H1 (cell line): ENCODE measurements around the gene CCDC33. TPM values are rescaled to one million over a fixed set of nuclear protein-coding genes. Genes with fewer than 3 reads are reported as not detected.

Source experiments
- CTCF ChIA-PET: fragments of 300-600 bp; sonication (Branson Sonifier 250); formaldehyde crosslinking; loops from one replicate; lab custom pipeline; 2021; ENCODE audit not compliant: partially characterized antibody; lab: Charles Lee
- POLR2A ChIA-PET: fragments of 300-600 bp; sonication (Branson Sonifier 250); formaldehyde crosslinking; loops from one replicate; lab custom pipeline; 2021; ENCODE audit warnings: inconsistent platforms; ENCODE audit not compliant: partially characterized antibody; lab: Charles Lee
- DNase-seq, 2 experiments: peaks; one replicate each; pipeline versions ENCODE4 v3.0.0 to v3.0.0-alpha.2; 2010 to 2022; ENCODE audit warnings: low spot score in 2 of 2, low read depth in 1 of 2, mixed read lengths in 1 of 2
- FAIRE-seq: peaks from 2 replicates; lab custom pipeline; 2011; peaks lifted over from hg19 to GRCh38; lab: Jason Lieb, UNC
- H2AFZ ChIP-seq: 2 replicates; pipeline ENCODE4 v1.8.1; 2012; ENCODE audit warnings: low read length, inconsistent platforms
- H2AK5ac ChIP-seq: 2 replicates; pipeline ENCODE4 v1.6.1; 2013; ENCODE audit warnings: low read depth, low read length
- H2BK120ac ChIP-seq: replicated peaks from 2 replicates; pipeline ENCODE3; 2013; ENCODE audit warnings: low read depth, low read length, inconsistent platforms
- H2BK12ac ChIP-seq: 2 replicates; pipeline ENCODE4 v1.6.1; 2013; ENCODE audit warnings: low read depth, low read length
- H2BK15ac ChIP-seq: 2 replicates; pipeline ENCODE4 v1.6.1; 2013; ENCODE audit warnings: low read length
- H2BK20ac ChIP-seq: 2 replicates; pipeline ENCODE4 v1.6.1; 2013; ENCODE audit warnings: low read length
- H2BK5ac ChIP-seq: 2 replicates; pipeline ENCODE4 v1.6.1; 2013; ENCODE audit warnings: low read depth, low read length
- H3K14ac ChIP-seq: 2 replicates; pipeline ENCODE4 v1.6.1; 2013; ENCODE audit warnings: inconsistent platforms; ENCODE audit not compliant: insufficient read length
- H3K18ac ChIP-seq: 2 replicates; pipeline ENCODE4 v1.6.1; 2013; ENCODE audit warnings: low read length; ENCODE audit errors: extremely low read depth
- H3K23ac ChIP-seq: 2 replicates; pipeline ENCODE4 v1.6.1; 2013; ENCODE audit warnings: inconsistent platforms; ENCODE audit not compliant: insufficient read length
- H3K23me2 ChIP-seq: 2 replicates; pipeline ENCODE4 v1.6.1; 2013; ENCODE audit warnings: low read depth, low read length
- H3K27ac ChIP-seq: 2 replicates; pipeline ENCODE4 v1.6.1; 2011; ENCODE audit warnings: low read depth, low read length, inconsistent platforms
- H3K27me3 ChIP-seq, 4 experiments: replicated peaks in 1 of 4; 1 replicate in 1 of 4; 2 replicates in 3 of 4; pipeline versions ENCODE4 v1.6.1 to v1.8.1; 2011 to 2013; ENCODE audit warnings: low read length in 3 of 4, mild to moderate bottlenecking in 3 of 4, inconsistent platforms in 2 of 4, mixed read lengths in 2 of 4, moderate library complexity in 1 of 4; ENCODE audit not compliant: control insufficient read depth in 3 of 4, insufficient read depth in 3 of 4; ENCODE audit errors: extremely low read depth in 1 of 4
- H3K36me3 ChIP-seq, 4 experiments: 2 replicates each; pipeline versions ENCODE4 v1.6.1 to v1.8.1; 2011 to 2013; ENCODE audit warnings: mild to moderate bottlenecking in 4 of 4, low read length in 3 of 4, moderate library complexity in 2 of 4, control low read depth in 1 of 4, inconsistent platforms in 1 of 4; ENCODE audit not compliant: insufficient read depth in 4 of 4, control insufficient read depth in 2 of 4
- H3K4ac ChIP-seq: replicated peaks from 2 replicates; pipeline ENCODE3; 2013; ENCODE audit warnings: low read length, low read depth, mixed read lengths, inconsistent platforms; ENCODE audit not compliant: insufficient read length
- H3K4me1 ChIP-seq, 4 experiments: replicated peaks in 1 of 4; 1 replicate in 1 of 4; 2 replicates in 3 of 4; pipeline versions ENCODE4 v1.6.1 to v1.8.1; 2011 to 2013; ENCODE audit warnings: low read length in 3 of 4, inconsistent platforms in 2 of 4, mixed read lengths in 1 of 4; ENCODE audit not compliant: insufficient read depth in 4 of 4, control insufficient read depth in 3 of 4
- H3K4me2 ChIP-seq, 2 experiments: 2 replicates each; pipeline versions ENCODE4 v1.6.1 to v1.8.1; 2011 to 2013; ENCODE audit warnings: low read depth in 2 of 2, low read length in 2 of 2, control low read depth in 1 of 2, inconsistent platforms in 1 of 2, mild to moderate bottlenecking in 1 of 2; ENCODE audit not compliant: insufficient read depth in 1 of 2
- H3K4me3 ChIP-seq, 4 experiments: fragments of 200-600, 300-600 bp in 1 of 4; sonication (generic), shearing (Covaris generic), sonication (Bioruptor Twin) in 1 of 4; 2 replicates each; pipeline versions ENCODE4 v1.5.1 to v1.8.1; 2011 to 2016; ENCODE audit warnings: low read length in 4 of 4, low read depth in 3 of 4, control low read depth in 2 of 4, inconsistent platforms in 2 of 4, mild to moderate bottlenecking in 2 of 4, mixed read lengths in 1 of 4, moderate library complexity in 1 of 4; ENCODE audit not compliant: insufficient read depth in 2 of 4; ENCODE audit errors: extremely low read depth in 1 of 4
- H3K56ac ChIP-seq: replicated peaks from 2 replicates; pipeline ENCODE3; 2013; ENCODE audit warnings: low read depth, mild to moderate bottlenecking, mixed read lengths, low read length, inconsistent platforms; ENCODE audit not compliant: insufficient read length
- H3K79me1 ChIP-seq: 2 replicates; pipeline ENCODE4 v1.6.1; 2013; ENCODE audit warnings: low read depth, low read length, control low read depth
- H3K79me2 ChIP-seq, 2 experiments: 2 replicates each; pipeline versions ENCODE4 v1.6.1 to v1.8.1; 2012 to 2013; ENCODE audit warnings: low read length in 2 of 2, mild to moderate bottlenecking in 2 of 2, inconsistent platforms in 1 of 2; ENCODE audit not compliant: insufficient read depth in 2 of 2, control insufficient read depth in 1 of 2
- H3K9ac ChIP-seq, 4 experiments: replicated peaks in 1 of 4; 1 replicate in 1 of 4; 2 replicates in 3 of 4; pipeline versions ENCODE4 v1.6.1 to v1.8.1; 2011 to 2013; ENCODE audit warnings: low read depth in 3 of 4, low read length in 3 of 4, control low read depth in 2 of 4, mild to moderate bottlenecking in 2 of 4, moderate library complexity in 2 of 4, inconsistent platforms in 1 of 4; ENCODE audit errors: extremely low read depth in 1 of 4
- H3K9me3 ChIP-seq, 2 experiments: 2 replicates each; pipeline versions ENCODE4 v1.6.1 to v1.8.1; 2012 to 2013; ENCODE audit warnings: mild to moderate bottlenecking in 2 of 2, moderate library complexity in 2 of 2, control low read depth in 1 of 2, inconsistent platforms in 1 of 2, low read depth in 1 of 2, low read length in 1 of 2, mixed read lengths in 1 of 2; ENCODE audit not compliant: insufficient read depth in 2 of 2
- H4K20me1 ChIP-seq, 2 experiments: replicated peaks in 1 of 2; 2 replicates each; pipeline versions ENCODE3 to v1.8.1; 2011 to 2013; ENCODE audit warnings: inconsistent platforms in 2 of 2, low read length in 2 of 2, mild to moderate bottlenecking in 1 of 2; ENCODE audit not compliant: insufficient read depth in 2 of 2, control insufficient read depth in 1 of 2
- H4K5ac ChIP-seq: 2 replicates; pipeline ENCODE4 v1.6.1; 2013; ENCODE audit warnings: low read length, low read depth, mixed read lengths, inconsistent platforms; ENCODE audit not compliant: insufficient read length
- H4K8ac ChIP-seq: 2 replicates; pipeline ENCODE4 v1.8.0; 2013; ENCODE audit warnings: mild to moderate bottlenecking, moderate library complexity, low read length, inconsistent platforms; ENCODE audit not compliant: insufficient read depth; ENCODE audit errors: extremely low read depth
- H4K91ac ChIP-seq: replicated peaks from 2 replicates; pipeline ENCODE3; 2013; ENCODE audit warnings: low read length, mixed read lengths, inconsistent platforms; ENCODE audit not compliant: insufficient read length
- CBX5 ChIP-seq: fragments of 300-800, 300-1000 bp; sonication (generic); IDR thresholded peaks from 2 replicates; pipeline ENCODE4 v1.7.1; 2016; ENCODE audit warnings: antibody characterized with exemption, low read length, low read depth
- CEBPB ChIP-seq: IDR thresholded peaks from 2 replicates; pipeline ENCODE4 v1.6.1; 2012; ENCODE audit warnings: low read depth, low read length
- NANOG ChIP-seq: IDR thresholded peaks from 2 replicates; pipeline ENCODE4 v1.6.1; 2011; ENCODE audit warnings: low read length, low read depth, mild to moderate bottlenecking, inconsistent platforms; ENCODE audit not compliant: insufficient read depth, poor library complexity, severe bottlenecking
- RAD21 ChIP-seq, 2 experiments: IDR thresholded peaks in 1 of 2; conservative IDR thresholded peaks in 1 of 2; 2 replicates each; pipeline ENCODE4 v1.6.1; 2011; ENCODE audit warnings: low read depth in 2 of 2, low read length in 2 of 2, improper control_type of control experiment in 1 of 2, inconsistent platforms in 1 of 2, mild to moderate bottlenecking in 1 of 2, moderate library complexity in 1 of 2
- RXRA ChIP-seq: IDR thresholded peaks from 2 replicates; pipeline ENCODE4 v1.6.1; 2011; ENCODE audit warnings: low read depth, mild to moderate bottlenecking, low read length, moderate library complexity; ENCODE audit not compliant: insufficient read depth
- TAF7 ChIP-seq: optimal IDR thresholded peaks from 2 replicates; pipeline ENCODE3; 2011; ENCODE audit warnings: low read depth, mild to moderate bottlenecking, inconsistent platforms, low read length, moderate library complexity, borderline replicate concordance
- TCF12 ChIP-seq: IDR thresholded peaks from 2 replicates; pipeline ENCODE4 v1.6.1; 2011; ENCODE audit warnings: low read depth, mild to moderate bottlenecking, low read length
- whole genome bisulfite sequencing, 2 experiments: shearing (Covaris generic) in 1 of 2; methylation state at CpG; one replicate each; pipeline versions ENCODE4 v1.1.6 to v1.1.7; 2013 to 2015; ENCODE audit warnings: low lambda C conversion rate in 2 of 2, mixed read lengths in 2 of 2, inconsistent platforms in 1 of 2, low coverage in 1 of 2, missing lambda C conversion rate in 1 of 2; ENCODE audit not compliant: insufficient replicate concordance in 2 of 2, insufficient coverage in 1 of 2, insufficient read length in 1 of 2; ENCODE audit errors: extremely low coverage in 1 of 2, missing lambda C conversion rate in 1 of 2; 5-methylcytosine and 5-hydroxymethylcytosine counted together
- polyA plus RNA-seq, 7 experiments: library from polyadenylated mRNA; depleted of rRNA in 3 of 7; stranded (reverse) in 5 of 7; unstranded in 2 of 7; fragments of >200 nt in 5 of 7; fragments of 200-250 nt in 2 of 7; gene quantifications; 1 replicate in 5 of 7; 2 replicates in 1 of 7; 4 replicates in 1 of 7; pipeline versions ENCODE4 v1.2.1 to v1.2.3, GENCODE V29; 2011 to 2013; ENCODE audit warnings: missing spikeins in 2 of 7, mixed read lengths in 2 of 7
- total RNA-seq: library from RNA; stranded (reverse); fragmentation: NEBNext Ultra II Directional; extraction: Animal tissue kit (Norgen Biotek cat#: 25700); gene quantifications from 2 replicates; pipeline ENCODE4 v1.2.1, GENCODE V29; 2021

Gene CCDC33
- total and polyA plus RNA-seq, 2 of the 8 experiments (the other 6 are each of a cell fraction or from before 2014, with no cell fraction given) = 2.0 to 2.7 TPM

DNA sequence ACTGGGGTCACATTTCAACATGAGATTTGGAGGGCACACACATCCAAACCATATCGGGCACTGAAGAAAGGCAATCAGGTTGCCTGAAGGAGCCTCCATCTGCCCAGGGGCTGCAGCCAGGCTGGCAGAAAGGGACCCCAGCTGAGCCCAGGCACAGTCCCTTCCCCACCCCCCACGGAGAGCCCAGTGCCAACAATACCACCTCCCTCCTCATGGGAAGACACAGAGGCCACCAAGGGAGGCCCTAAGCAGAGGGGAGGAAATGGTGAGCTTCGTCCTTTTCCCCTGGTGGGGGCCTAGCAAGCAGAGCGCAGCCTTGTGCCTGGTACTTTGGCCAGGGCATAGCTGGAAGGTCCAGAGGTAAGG lies 30.6 kb upstream of the CCDC33 start:
- no peaks in the 10 kb centered on the region for H3K9me3 ChIP-seq
- 0 out of 2 replicates have a peak overlapping the region, but pooled peaks have one; percentile 19 for H2BK12ac ChIP-seq
- no peak overlapping the region for H2BK120ac ChIP-seq
- peaks cover 4% of the 10 kb centered on the region; the same call in 1 of the 2 replicates for H3K23me2 ChIP-seq
- H3K4ac ChIP-seq = no peak overlapping the region
- peak overlapping the region; percentile 3; the same call in 1 of the 2 replicates for H2AK5ac ChIP-seq
- ChIA-PET CTCF (interaction anchor here (0.8 to 2.2 kb wide), 7 partner anchors 8 to 115 kb away, joined by 3 to 5 read pairs (median 4); no protein-coding TSS in a partner anchor), POLR2A (interaction anchor here (2.0 to 7.3 kb wide), 2 partner anchors 9 to 17 kb away, joined by 6 to 58 read pairs; no protein-coding TSS in a partner anchor)
- H2BK5ac ChIP-seq = no peak overlapping the region; the same call in 1 of the 2 replicates
- H2BK15ac ChIP-seq = peak overlapping the region; percentile 88; the same call in 1 of the 2 replicates
- H3K56ac ChIP-seq = no peak overlapping the region
- no peaks in the 10 kb centered on the region for H4K20me1 ChIP-seq
- FAIRE-seq = no peak
- no peaks in the 10 kb centered on the region for H3K36me3 ChIP-seq
- no peak overlapping the region for H3K14ac ChIP-seq
- no peak overlapping the region for H2BK20ac ChIP-seq
- peak overlapping the region; percentile 46 for H4K91ac ChIP-seq
- 90% methylated on average over 4 of the region's 4 CpGs; no CpG with 5 or more reads in 1 of the 2 experiments for WGBS, 2 experiments
- TF ChIP-seq TCF12 (no peak), RXRA (no peak), TAF7 (no peak), CEBPB (no peak), CBX5 (no peak), NANOG (no peak), RAD21 (IDR thresholded peaks at IDR 0.05 in 1 of 2, conservative IDR thresholded peaks at IDR 0.05 in 1 of 2; ENCODE audit: low read depth in 2 of 2, low read length in 2 of 2) (no peak)
- H3K27me3 ChIP-seq = peaks cover 0 to 11% (median 4%) of the 10 kb centered on the region in 4 experiments; a peak in 2 of 7 replicates
- H3K18ac ChIP-seq = no peak overlapping the region
- 0 out of 4 replicates have a peak, but pooled peaks cover 0 to 3% of the 10 kb centered on the region in 2 experiments for H3K79me2 ChIP-seq
- H3K4me2 ChIP-seq = no peak overlapping the region
- DNase-seq = no peak
- no peak overlapping the region for H3K4me3 ChIP-seq
- peaks cover 3% of the 10 kb centered on the region; the same call in 1 of the 2 replicates for H3K79me1 ChIP-seq
- no peak overlapping the region for H4K5ac ChIP-seq
- no peak overlapping the region for H3K23ac ChIP-seq
- H3K4me1 ChIP-seq = peaks cover 8 to 71% (median 50%) of the 10 kb centered on the region in 4 experiments
- H2AFZ ChIP-seq = no peak overlapping the region
- no peak overlapping the region for H3K27ac ChIP-seq
- no peak overlapping the region for H4K8ac ChIP-seq
- H3K9ac ChIP-seq = no peak overlapping the region
